GM06990 (cell line): ENCODE results near the gene HDAC4.

ENCODE experiments used
- DNase-seq: peaks from one replicate; pipeline ENCODE4 v3.0.0-alpha.2; 2011; ENCODE audit not compliant: insufficient read length; ENCODE audit errors: extremely low read depth
- H3K27me3 ChIP-seq: replicated peaks from 2 replicates; pipeline ENCODE4 v1.6.0; 2011; ENCODE audit warnings: low read length; ENCODE audit not compliant: control insufficient read depth, insufficient read depth
- H3K36me3 ChIP-seq: 2 replicates; pipeline ENCODE4 v1.5.1; 2011; ENCODE audit warnings: low read length; ENCODE audit not compliant: control insufficient read depth, insufficient read depth
- H3K4me3 ChIP-seq: replicated peaks from 2 replicates; pipeline ENCODE4 v1.5.1; 2011; ENCODE audit warnings: low read depth, mild to moderate bottlenecking, control low read depth, low read length
- TF ChIP-seq, protein P1 (sequence below): IDR thresholded peaks from 2 replicates; pipeline ENCODE4 v1.5.1; 2011; ENCODE audit warnings: low read length, control low read depth, mild to moderate bottlenecking, inconsistent platforms; ENCODE audit not compliant: insufficient read depth, poor library complexity, severe bottlenecking

The HDAC4 gene

DNA sequence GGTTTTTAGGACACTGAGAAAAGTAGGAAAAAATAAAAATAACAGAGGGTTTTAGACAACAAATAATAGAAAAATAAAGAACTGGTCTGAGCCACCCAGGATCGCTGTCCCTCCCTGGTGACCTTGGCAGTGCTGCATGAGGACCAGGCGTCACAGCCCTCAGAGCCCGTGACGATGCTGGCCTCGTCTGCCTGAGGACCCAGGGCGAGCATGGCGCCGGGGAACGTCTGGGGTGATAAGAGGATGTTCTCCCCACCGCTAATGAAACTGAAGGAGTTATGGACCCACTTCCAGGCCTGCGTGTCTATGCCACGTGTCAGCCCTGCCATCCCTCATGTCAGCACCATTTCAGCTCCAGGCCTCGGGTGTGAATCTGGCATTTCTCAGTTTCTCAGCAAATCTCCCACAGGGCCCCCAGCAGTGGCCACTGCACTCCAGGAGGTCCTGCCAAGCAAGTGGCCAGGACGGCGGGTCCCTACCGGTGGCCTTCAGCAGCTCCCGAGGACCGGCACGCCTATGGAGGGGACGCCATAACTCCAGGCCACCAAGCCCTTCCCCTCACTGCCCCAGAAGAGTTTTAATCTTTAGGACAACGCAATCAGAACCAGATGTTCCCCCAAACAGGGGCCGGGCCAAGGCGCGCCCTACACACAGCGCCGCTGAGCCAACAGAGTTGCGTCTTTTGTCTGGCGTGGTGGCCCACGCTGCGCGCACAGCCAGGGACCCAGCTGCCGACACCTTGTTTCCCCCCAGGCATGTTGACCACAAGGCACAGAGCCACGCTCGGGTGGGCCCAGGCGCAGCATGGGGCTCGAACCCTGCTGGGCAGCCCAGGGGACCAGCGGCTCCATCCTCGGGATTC, 373.2 kb downstream of the HDAC4 start:
- H3K36me3 ChIP-seq = no peaks in the 10 kb centered on the region
- TF ChIP-seq, protein P1, sequence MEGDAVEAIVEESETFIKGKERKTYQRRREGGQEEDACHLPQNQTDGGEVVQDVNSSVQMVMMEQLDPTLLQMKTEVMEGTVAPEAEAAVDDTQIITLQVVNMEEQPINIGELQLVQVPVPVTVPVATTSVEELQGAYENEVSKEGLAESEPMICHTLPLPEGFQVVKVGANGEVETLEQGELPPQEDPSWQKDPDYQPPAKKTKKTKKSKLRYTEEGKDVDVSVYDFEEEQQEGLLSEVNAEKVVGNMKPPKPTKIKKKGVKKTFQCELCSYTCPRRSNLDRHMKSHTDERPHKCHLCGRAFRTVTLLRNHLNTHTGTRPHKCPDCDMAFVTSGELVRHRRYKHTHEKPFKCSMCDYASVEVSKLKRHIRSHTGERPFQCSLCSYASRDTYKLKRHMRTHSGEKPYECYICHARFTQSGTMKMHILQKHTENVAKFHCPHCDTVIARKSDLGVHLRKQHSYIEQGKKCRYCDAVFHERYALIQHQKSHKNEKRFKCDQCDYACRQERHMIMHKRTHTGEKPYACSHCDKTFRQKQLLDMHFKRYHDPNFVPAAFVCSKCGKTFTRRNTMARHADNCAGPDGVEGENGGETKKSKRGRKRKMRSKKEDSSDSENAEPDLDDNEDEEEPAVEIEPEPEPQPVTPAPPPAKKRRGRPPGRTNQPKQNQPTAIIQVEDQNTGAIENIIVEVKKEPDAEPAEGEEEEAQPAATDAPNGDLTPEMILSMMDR = no peak
- DNase-seq = no peak
- H3K4me3 ChIP-seq = no peak overlapping the region
- H3K27me3 ChIP-seq = peaks cover 1% of the 10 kb centered on the region; the same call in 1 of the 2 replicates

DNA sequence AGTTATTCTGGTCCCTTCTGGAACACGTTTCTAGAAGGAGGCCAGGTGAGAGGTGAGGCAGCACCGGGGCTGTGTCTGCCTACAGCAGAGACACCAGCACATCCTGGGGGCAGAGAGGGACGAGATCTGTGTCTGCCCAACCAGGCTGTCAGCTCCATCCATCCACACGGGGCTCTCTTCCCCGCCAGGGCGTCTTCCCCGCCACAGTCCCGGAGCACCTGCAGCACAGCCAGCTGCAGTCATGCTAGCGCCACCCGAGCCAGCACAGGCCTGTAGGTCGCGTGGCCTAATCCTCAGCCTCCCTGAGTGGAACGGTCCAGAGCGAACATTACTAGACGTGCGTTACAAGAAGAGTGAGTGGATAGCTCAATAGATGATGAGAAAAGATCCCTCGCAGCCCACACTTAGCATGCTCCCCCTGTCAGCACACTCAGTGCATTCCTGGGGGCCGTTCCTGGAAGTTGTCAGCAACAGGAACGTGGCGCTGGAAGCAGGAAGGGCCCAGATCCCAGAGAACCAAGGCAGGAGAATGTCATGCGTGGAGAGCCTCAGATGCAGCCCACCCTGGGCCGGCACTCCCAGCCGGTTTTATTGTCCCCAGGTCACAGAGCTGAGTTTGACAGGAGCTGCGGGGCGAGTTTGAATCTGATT, 374.0 kb downstream of the HDAC4 start:
- TF ChIP-seq, protein P1 = no peak
- no peak for DNase-seq
- Histone ChIP-seq H3K4me3 (no peak overlapping the region), H3K36me3 (no peaks in the 10 kb centered on the region), H3K27me3 (peaks cover 1% of the 10 kb centered on the region; the same call in 1 of the 2 replicates)

DNA sequence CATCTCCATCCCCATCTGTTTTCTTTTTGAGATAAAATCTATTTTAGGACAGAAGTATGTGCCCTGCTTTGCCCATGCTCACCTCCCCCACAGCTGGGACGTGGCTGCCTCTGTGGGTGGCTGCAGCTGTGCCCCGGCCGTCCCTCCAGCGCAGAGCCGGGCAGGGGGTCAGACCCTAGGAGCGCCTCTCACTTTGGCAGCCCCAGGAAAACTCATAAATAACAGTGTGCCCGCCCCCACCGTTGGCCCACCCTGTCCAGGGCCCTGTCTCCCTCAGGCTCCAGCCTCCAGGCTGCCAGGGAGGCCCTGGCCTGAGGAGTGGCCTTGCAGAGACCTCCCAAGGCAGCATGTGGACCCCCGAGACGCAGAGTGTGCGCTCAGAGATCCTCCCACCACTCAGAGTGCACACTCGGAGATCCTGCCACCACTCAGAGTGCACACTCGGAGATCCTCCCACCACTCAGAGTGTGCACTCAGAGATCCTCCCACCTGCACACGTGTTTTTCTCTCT, 374.8 kb downstream of the HDAC4 start:
- no peak for DNase-seq
- TF ChIP-seq, protein P1 = no peak
- Histone ChIP-seq H3K27me3 (peaks cover 1% of the 10 kb centered on the region; the same call in 1 of the 2 replicates), H3K36me3 (no peaks in the 10 kb centered on the region), H3K4me3 (no peak overlapping the region)

DNA sequence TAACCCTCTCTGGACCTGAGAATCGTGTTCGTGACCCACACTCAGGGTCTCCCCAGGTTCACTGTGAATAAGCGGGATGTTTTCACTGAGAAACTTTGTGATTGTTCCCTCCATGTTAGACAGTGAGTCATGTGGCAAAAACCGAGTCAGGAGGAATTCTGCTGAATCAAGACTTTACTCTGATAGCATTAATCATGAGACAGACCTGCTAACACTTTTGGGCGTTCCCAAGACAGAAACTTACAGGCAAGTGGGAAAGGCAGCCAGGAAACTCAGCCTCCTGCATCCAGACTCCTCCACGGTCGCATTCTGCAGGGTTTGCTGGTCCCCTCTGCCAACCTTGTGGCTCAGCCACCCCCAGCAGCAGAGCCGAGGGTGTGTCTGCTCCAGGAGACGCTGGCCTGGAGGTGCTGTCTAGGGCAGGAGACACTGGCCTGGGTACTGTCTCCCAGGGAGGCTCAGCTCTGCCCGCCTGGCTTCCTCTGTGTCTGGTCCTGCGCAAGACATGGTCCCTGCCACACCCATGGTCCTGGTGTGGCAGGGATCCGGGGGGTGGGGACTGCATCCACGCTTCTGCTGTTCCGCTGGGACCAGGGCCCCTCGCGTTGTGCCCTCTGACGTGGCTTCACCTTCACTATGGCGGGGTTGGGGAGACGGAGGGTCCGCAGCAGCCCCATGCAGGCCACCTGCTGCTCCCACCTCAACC, 375.6 kb downstream of the HDAC4 start:
- TF ChIP-seq, protein P1 = no peak
- Histone ChIP-seq H3K36me3 (no peaks in the 10 kb centered on the region), H3K4me3 (no peak overlapping the region), H3K27me3 (peaks cover 1% of the 10 kb centered on the region; the same call in 1 of the 2 replicates)
- no peak for DNase-seq

DNA sequence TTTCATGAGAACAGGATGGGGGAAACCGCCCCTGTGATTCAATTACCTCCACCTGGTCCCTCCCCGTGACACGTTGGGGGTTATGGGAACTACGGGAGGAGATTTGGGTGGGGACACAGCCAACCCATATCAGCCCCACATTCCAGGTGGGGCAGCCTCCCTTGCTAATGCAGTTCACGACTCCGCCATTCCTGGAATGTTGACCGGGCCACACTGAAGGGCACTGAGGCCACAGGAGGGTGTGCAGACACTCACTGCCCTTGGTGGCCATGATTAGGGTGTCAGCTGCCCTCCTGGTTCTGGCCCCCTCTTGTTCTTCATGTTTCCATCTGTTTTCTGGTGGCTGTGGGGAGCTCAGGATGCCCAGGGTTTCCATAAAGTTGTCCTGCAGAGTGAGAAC, 376.6 kb downstream of the HDAC4 start:
- H3K27me3 ChIP-seq = peaks cover 1% of the 10 kb centered on the region; the same call in 1 of the 2 replicates
- no peak overlapping the region for H3K4me3 ChIP-seq
- H3K36me3 ChIP-seq = no peaks in the 10 kb centered on the region
- no peak for DNase-seq
- TF ChIP-seq, protein P1 = no peak
